GM12878 (cell line): ENCODE results near the gene PAQR5. TPM values are rescaled to one million over a fixed set of nuclear protein-coding genes. Genes with fewer than 3 reads are reported as not detected.

ENCODE experiments used
- ATAC-seq: fragments of 200-7000 bp; cut with Tn5 transposase; 3 replicates; pipeline ENCODE4 v1.9.1; 2020; ENCODE audit warnings: mild to moderate bottlenecking, moderate library complexity
- BruUV-seq: library from RNA; stranded (reverse); fragments of 400-500 nt; replicated peaks from 2 replicates; lab custom pipeline; 2021; lab: Mats Ljungman, UMichigan
- CTCF ChIA-PET: fragments of 300-600 bp; sonication (Branson Sonifier 250); formaldehyde crosslinking; extraction: SDS; loops from one replicate; lab custom pipeline; 2021; ENCODE audit warnings: inconsistent platforms; lab: Yijun Ruan, JAX
- POLR2A ChIA-PET: fragments of 350-600 bp; formaldehyde crosslinking; extraction: SDS; loops from one replicate; lab custom pipeline; 2021; ENCODE audit warnings: inconsistent platforms; lab: Charles Lee
- RAD21 ChIA-PET: fragments of 300-600 bp; sonication (Branson Sonifier 250); formaldehyde crosslinking; loops from one replicate; lab custom pipeline; 2023; ENCODE audit warnings: antibody characterized with exemption; ENCODE audit not compliant: unreplicated experiment; lab: Charles Lee
- SMC1A ChIA-PET: fragments of 300-600 bp; sonication (Branson Sonifier 250); formaldehyde crosslinking; loops from one replicate; lab custom pipeline; 2023; ENCODE audit not compliant: unreplicated experiment, uncharacterized antibody; lab: Charles Lee
- DNase-seq: peaks from one replicate; pipeline ENCODE4 v3.0.0-alpha.2; 2011; ENCODE audit warnings: low read depth, low spot score
- FAIRE-seq: peaks from 3 replicates; lab custom pipeline; 2011; peaks lifted over from hg19 to GRCh38; lab: Jason Lieb, UNC
- H2AFZ ChIP-seq: 2 replicates; pipeline ENCODE4 v1.6.0; 2011; ENCODE audit warnings: low read depth, low read length, control low read depth; ENCODE audit not compliant: control insufficient read depth
- H3K27ac ChIP-seq: 2 replicates; pipeline ENCODE4 v1.5.1; 2011; ENCODE audit warnings: control low read depth; ENCODE audit not compliant: control insufficient read depth, insufficient read depth
- H3K27me3 ChIP-seq, 2 experiments: replicated peaks in 1 of 2; 2 replicates each; pipeline versions ENCODE4 v1.6.0 to v1.6.1; 2011; ENCODE audit warnings: low read length in 1 of 2; ENCODE audit not compliant: control insufficient read depth in 2 of 2, insufficient read depth in 2 of 2
- H3K36me3 ChIP-seq, 2 experiments: 2 replicates each; pipeline ENCODE4 v1.5.1; 2011; ENCODE audit warnings: low read length in 1 of 2; ENCODE audit not compliant: control insufficient read depth in 2 of 2, insufficient read depth in 2 of 2
- H3K4me1 ChIP-seq: 2 replicates; pipeline ENCODE4 v1.6.1; 2011; ENCODE audit warnings: mild to moderate bottlenecking, low read length, moderate library complexity, mixed read lengths; ENCODE audit not compliant: control insufficient read depth, insufficient read depth
- H3K4me2 ChIP-seq: 2 replicates; pipeline ENCODE4 v1.6.0; 2011; ENCODE audit warnings: control low read depth; ENCODE audit not compliant: control insufficient read depth, insufficient read depth
- H3K4me3 ChIP-seq: fragments of 200-600 bp; sonication (generic); 2 replicates; pipeline ENCODE4 v1.5.1; 2016
- H3K79me2 ChIP-seq: 2 replicates; pipeline ENCODE4 v1.6.0; 2011; ENCODE audit warnings: low read length; ENCODE audit not compliant: control insufficient read depth, insufficient read depth
- H3K9ac ChIP-seq: 2 replicates; pipeline ENCODE4 v1.8.0; 2011; ENCODE audit warnings: low read length, control low read depth, mixed read lengths; ENCODE audit not compliant: control insufficient read depth, insufficient read depth
- H3K9me3 ChIP-seq: replicated peaks from 3 replicates; pipeline ENCODE4 v1.5.1; 2011; ENCODE audit warnings: mild to moderate bottlenecking, low read length; ENCODE audit not compliant: control insufficient read depth, insufficient read depth
- H4K20me1 ChIP-seq: 2 replicates; pipeline ENCODE4 v1.6.0; 2011; ENCODE audit not compliant: control insufficient read depth, insufficient read depth
- BCL11A ChIP-seq: IDR thresholded peaks from 2 replicates; pipeline ENCODE4 v1.6.1; 2011; ENCODE audit warnings: low read depth, low read length
- CBX5 ChIP-seq: sonication (generic); IDR thresholded peaks from 2 replicates; pipeline ENCODE4 v1.6.1; 2016; ENCODE audit warnings: low read depth, moderate library complexity, mild to moderate bottlenecking, inconsistent platforms
- EP300 ChIP-seq, 2 experiments: fragments of 150-350 bp in 1 of 2; IDR thresholded peaks; 2 replicates each; pipeline ENCODE4 v1.6.1; 2011 to 2012; ENCODE audit warnings: low read depth in 2 of 2, low read length in 2 of 2, borderline replicate concordance in 1 of 2, improper control_type of control experiment in 1 of 2, inconsistent platforms in 1 of 2; ENCODE audit not compliant: control insufficient read depth in 1 of 2
- NFYB ChIP-seq: IDR thresholded peaks from 2 replicates; pipeline ENCODE4 v1.6.1; 2011; ENCODE audit warnings: low read depth, mild to moderate bottlenecking, low read length, improper control_type of control experiment, moderate library complexity; ENCODE audit not compliant: insufficient read depth
- POU2F2 ChIP-seq: IDR thresholded peaks from 3 replicates; pipeline ENCODE4 v1.6.1; 2011; ENCODE audit warnings: low read depth, mild to moderate bottlenecking, low read length, borderline replicate concordance
- RUNX3 ChIP-seq: IDR thresholded peaks from 2 replicates; pipeline ENCODE4 v1.6.1; 2012; ENCODE audit warnings: low read length, inconsistent platforms
- SP1 ChIP-seq: IDR thresholded peaks from one replicate; pipeline ENCODE4 v1.6.1; 2011; ENCODE audit warnings: low read depth, low read length
- ZSCAN29 ChIP-seq: fragments of 450-650 bp; IDR thresholded peaks from 2 replicates; pipeline ENCODE4 v1.6.1; 2017; ENCODE audit warnings: mild to moderate bottlenecking, moderate library complexity
- WGBS: methylation state at CpG from one replicate; pipeline ENCODE4 v1.1.6; 2016; ENCODE audit warnings: low lambda C conversion rate; ENCODE audit not compliant: insufficient replicate concordance, insufficient coverage; ENCODE audit errors: missing lambda C conversion rate; 5-methylcytosine and 5-hydroxymethylcytosine counted together
- in situ Hi-C: fragments of 300-500 bp; cut with MboI; formaldehyde crosslinking; loops from 9 replicates; pipeline ENCODE4 v1.14.3; 2018; ENCODE audit warnings: mixed read lengths
- intact Hi-C: fragments of 100-400 bp; cut with micrococcal nuclease; formaldehyde crosslinking; loops from one replicate; pipeline ENCODE4 v1.14.2; 2022; ENCODE audit not compliant: unreplicated experiment
- polyA plus RNA-seq, 11 experiments: library from polyadenylated mRNA; depleted of rRNA in 4 of 11; unstranded in 6 of 11; stranded (reverse) in 5 of 11; fragments of >200 nt; fragmentation: Nextera tagmentation in 4 of 11; fragmentation: Illumina TruSeq in 1 of 11; extraction: Ambion mirVana in 4 of 11; extraction: Trizol in 1 of 11; gene quantifications; 1 replicate in 1 of 11; 2 replicates in 10 of 11; pipeline versions ENCODE4 v1.2.1 to v1.2.3, GENCODE V29; 2011 to 2016; ENCODE audit warnings: inconsistent platforms in 2 of 11, missing spikeins in 2 of 11, low read depth in 1 of 11
- total RNA-seq, 4 experiments: library from RNA; depleted of rRNA in 3 of 4; stranded (reverse); fragments of >200 nt in 3 of 4; fragmentation: Illumina TruSeq in 1 of 4; extraction: Trizol in 1 of 4; gene quantifications; 2 replicates each; pipeline versions ENCODE4 v1.2.1 to v1.2.3, GENCODE V29; 2013 to 2021
- TF ChIP-seq, protein P1 (sequence below): fragments of 450-650 bp; IDR thresholded peaks from 2 replicates; pipeline ENCODE4 v1.6.1; 2014; ENCODE audit warnings: mild to moderate bottlenecking
- TF ChIP-seq, protein P2 (sequence below): fragments of 450-650 bp; conservative IDR thresholded peaks from 2 replicates; pipeline ENCODE4 v1.6.1; 2017; ENCODE audit warnings: mild to moderate bottlenecking, moderate library complexity
- TF ChIP-seq, protein P3 (sequence below): fragments of 450-650 bp; IDR thresholded peaks from 2 replicates; pipeline ENCODE4 v1.6.1; 2017; ENCODE audit warnings: antibody characterized with exemption, mild to moderate bottlenecking, moderate library complexity

Gene PAQR5
- total and polyA plus RNA-seq, 10 of the 15 experiments (the other 5 are each of a cell fraction or from before 2014, with no cell fraction given) = 0.02 to 0.03 TPM; not detected in 8

DNA sequence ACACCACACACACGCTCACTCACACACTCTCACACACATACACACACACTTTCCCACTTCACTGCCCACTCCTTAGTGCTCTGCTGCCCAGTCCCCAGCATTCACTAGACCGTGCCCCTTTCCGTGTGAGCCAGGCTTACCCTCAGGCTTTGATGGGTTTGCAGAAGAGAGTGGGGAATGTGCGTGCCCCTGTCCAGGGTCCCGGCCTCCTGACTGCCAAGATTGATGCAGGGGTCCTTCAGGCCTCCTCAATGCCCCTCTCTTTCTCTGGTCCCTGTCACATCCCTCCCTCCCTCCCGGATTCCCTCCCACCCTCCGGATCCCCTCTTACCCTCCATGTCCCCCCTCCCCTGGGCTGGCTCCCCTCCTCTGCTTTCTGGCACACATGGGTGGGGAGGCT, 87.6 kb downstream of the PAQR5 start:
- no peak for FAIRE-seq
- no peak for DNase-seq
- no peaks in the 10 kb centered on the region for H4K20me1 ChIP-seq
- H3K4me2 ChIP-seq = no peak overlapping the region
- no peak overlapping the region for H3K27ac ChIP-seq
- ChIA-PET CTCF (no interaction called here), SMC1A (no interaction called here), RAD21 (no interaction called here), POLR2A (no interaction called here)
- no peak for ATAC-seq
- H3K27me3 ChIP-seq = peaks cover 0 to 3% of the 10 kb centered on the region in 2 experiments; a peak in 1 of 4 replicates
- no peaks in the 10 kb centered on the region for H3K9me3 ChIP-seq
- in situ Hi-C loops (loop anchor here (5.0 kb wide), 1 partner anchor 324 kb away; no protein-coding TSS in a partner anchor), intact Hi-C loops (no loop called here)
- TF ChIP-seq EP300 (IDR thresholded peaks at IDR 0.05; ENCODE audit: borderline replicate concordance in 1 of 2, control insufficient read depth in 1 of 2, low read depth in 2 of 2, low read length in 2 of 2) (no peak), ZSCAN29 (no peak), NFYB (no peak), RUNX3 (no peak)
- TF ChIP-seq, protein P1, sequence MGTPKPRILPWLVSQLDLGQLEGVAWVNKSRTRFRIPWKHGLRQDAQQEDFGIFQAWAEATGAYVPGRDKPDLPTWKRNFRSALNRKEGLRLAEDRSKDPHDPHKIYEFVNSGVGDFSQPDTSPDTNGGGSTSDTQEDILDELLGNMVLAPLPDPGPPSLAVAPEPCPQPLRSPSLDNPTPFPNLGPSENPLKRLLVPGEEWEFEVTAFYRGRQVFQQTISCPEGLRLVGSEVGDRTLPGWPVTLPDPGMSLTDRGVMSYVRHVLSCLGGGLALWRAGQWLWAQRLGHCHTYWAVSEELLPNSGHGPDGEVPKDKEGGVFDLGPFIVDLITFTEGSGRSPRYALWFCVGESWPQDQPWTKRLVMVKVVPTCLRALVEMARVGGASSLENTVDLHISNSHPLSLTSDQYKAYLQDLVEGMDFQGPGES = no peak
- no peak overlapping the region for H3K9ac ChIP-seq
- H3K36me3 ChIP-seq = no peaks in the 10 kb centered on the region
- H3K4me3 ChIP-seq = no peak overlapping the region
- no peak overlapping the region for H2AFZ ChIP-seq
- H3K4me1 ChIP-seq = no peaks in the 10 kb centered on the region
- BruUV-seq = no TSS peak
- H3K79me2 ChIP-seq = no peaks in the 10 kb centered on the region
- 40% methylated on average over 4 of the region's 7 CpGs for WGBS

DNA sequence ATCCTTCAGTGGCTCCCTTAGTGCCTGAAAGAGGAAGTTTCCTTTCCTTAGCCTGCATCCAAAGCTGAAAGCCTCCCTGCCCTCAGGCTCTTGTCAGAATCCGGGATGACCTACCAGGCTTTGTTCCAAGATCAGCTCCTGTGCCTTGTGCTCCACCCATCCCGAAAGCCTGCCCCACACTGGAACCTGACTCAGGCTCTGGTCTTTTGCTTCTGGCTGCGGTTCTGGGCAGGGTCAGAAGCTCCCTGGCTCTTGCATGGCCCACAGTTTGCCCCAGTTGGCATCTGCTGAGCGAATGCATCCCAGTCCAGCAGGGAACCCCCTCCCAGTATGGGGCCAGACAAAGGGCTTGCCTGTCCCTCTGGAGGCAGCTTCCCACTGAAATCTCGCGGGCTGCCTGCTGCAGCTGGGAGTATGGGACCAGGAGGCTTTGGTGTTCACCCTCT, 89.6 kb downstream of the PAQR5 start:
- CTCF ChIA-PET = no interaction called here
- no peaks in the 10 kb centered on the region for H3K9me3 ChIP-seq
- TF ChIP-seq SP1 = no peak
- no peak for TF ChIP-seq POU2F2
- TF ChIP-seq, protein P2, sequence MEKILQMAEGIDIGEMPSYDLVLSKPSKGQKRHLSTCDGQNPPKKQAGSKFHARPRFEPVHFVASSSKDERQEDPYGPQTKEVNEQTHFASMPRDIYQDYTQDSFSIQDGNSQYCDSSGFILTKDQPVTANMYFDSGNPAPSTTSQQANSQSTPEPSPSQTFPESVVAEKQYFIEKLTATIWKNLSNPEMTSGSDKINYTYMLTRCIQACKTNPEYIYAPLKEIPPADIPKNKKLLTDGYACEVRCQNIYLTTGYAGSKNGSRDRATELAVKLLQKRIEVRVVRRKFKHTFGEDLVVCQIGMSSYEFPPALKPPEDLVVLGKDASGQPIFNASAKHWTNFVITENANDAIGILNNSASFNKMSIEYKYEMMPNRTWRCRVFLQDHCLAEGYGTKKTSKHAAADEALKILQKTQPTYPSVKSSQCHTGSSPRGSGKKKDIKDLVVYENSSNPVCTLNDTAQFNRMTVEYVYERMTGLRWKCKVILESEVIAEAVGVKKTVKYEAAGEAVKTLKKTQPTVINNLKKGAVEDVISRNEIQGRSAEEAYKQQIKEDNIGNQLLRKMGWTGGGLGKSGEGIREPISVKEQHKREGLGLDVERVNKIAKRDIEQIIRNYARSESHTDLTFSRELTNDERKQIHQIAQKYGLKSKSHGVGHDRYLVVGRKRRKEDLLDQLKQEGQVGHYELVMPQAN = no peak
- TF ChIP-seq CBX5 = no peak
- TF ChIP-seq, protein P3, sequence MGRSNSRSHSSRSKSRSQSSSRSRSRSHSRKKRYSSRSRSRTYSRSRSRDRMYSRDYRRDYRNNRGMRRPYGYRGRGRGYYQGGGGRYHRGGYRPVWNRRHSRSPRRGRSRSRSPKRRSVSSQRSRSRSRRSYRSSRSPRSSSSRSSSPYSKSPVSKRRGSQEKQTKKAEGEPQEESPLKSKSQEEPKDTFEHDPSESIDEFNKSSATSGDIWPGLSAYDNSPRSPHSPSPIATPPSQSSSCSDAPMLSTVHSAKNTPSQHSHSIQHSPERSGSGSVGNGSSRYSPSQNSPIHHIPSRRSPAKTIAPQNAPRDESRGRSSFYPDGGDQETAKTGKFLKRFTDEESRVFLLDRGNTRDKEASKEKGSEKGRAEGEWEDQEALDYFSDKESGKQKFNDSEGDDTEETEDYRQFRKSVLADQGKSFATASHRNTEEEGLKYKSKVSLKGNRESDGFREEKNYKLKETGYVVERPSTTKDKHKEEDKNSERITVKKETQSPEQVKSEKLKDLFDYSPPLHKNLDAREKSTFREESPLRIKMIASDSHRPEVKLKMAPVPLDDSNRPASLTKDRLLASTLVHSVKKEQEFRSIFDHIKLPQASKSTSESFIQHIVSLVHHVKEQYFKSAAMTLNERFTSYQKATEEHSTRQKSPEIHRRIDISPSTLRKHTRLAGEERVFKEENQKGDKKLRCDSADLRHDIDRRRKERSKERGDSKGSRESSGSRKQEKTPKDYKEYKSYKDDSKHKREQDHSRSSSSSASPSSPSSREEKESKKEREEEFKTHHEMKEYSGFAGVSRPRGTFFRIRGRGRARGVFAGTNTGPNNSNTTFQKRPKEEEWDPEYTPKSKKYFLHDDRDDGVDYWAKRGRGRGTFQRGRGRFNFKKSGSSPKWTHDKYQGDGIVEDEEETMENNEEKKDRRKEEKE = no peak
- TF ChIP-seq BCL11A = no peak

More for the DNA sequence above, 89.6 kb downstream of the PAQR5 start:
- ATAC-seq (no peak), DNase-seq (no peak), FAIRE-seq (no peak)
- Histone ChIP-seq H3K9ac (no peak overlapping the region), H3K36me3 (no peaks in the 10 kb centered on the region), H3K4me3 (no peak overlapping the region), H3K27me3 (peaks cover 0 to 3% of the 10 kb centered on the region in 2 experiments; a peak in 1 of 4 replicates), H3K79me2 (no peaks in the 10 kb centered on the region), H2AFZ (no peak overlapping the region), H4K20me1 (no peaks in the 10 kb centered on the region), H3K4me1 (no peaks in the 10 kb centered on the region), H3K27ac (no peak overlapping the region), H3K4me2 (no peak overlapping the region)
- BruUV-seq = no TSS peak
- intact Hi-C loops = no loop called here
- SMC1A ChIA-PET = no interaction called here
- RAD21 ChIA-PET = no interaction called here
- in situ Hi-C loops = loop anchor here (5.0 kb wide), 1 partner anchor 326 kb away; no protein-coding TSS in a partner anchor
- WGBS = 10% methylated on average over 6 of the region's 6 CpGs
- POLR2A ChIA-PET = no interaction called here
